Measurements from ENCODE around the gene MAPK10.
"Not testable (repeated sequence)": the region's sequence is repeated elsewhere in the genome, so short reads cannot be mapped to it uniquely, and the experiment has no call there.

Gene MAPK10

DNA sequence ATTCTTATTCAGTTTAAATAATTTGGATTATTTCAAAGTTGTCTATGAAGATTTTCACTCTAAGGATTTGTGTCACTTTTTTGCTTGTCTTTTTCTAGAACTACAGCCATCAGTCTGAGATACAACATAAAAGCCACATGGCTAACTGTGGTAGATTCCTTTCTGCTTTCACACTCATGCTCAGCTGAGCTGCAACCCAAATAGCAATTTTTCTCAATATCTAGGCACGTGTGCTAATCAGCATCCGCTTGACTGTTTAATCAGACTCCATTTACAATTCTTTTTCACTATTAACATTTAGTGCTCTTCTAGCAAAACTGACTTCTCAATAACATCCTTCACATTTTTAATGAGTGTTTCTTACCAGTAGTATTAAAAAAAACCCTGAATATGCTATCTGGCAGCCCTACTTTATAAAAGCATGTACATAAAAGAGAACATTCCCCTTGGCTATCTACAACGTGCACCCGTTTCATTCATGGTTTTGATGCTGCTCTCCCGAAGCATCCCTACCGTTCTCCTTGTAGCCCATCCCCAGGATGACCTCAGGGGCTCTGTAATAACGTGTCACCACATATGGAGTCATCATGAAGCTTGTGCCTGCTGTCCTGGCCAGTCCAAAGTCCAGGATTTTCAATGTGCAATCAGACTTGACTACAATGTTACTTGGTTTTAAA lies 259.2 kb downstream of the MAPK10 start:
- DNase-seq = no peak

DNA sequence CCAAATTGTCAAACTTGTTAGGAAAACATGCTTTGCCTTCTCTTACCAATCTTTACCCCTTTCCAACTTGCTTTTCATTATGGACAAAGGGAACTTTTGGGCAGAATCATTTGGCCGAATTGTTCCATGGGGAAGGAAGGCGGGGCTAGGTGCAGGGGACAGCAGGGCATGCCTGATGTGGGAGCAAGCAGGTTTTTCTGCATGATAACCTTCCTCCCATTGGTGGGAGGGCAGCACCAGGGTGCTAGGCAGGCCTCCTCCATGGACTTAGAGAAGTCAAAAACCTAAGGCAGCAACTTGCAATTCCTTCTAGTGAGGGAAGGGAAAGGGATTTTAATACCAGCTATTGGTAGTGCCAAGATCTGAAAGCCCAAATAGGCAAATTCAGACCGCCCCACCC lies 260.5 kb downstream of the MAPK10 start:
- DNase-seq = no peak

DNA sequence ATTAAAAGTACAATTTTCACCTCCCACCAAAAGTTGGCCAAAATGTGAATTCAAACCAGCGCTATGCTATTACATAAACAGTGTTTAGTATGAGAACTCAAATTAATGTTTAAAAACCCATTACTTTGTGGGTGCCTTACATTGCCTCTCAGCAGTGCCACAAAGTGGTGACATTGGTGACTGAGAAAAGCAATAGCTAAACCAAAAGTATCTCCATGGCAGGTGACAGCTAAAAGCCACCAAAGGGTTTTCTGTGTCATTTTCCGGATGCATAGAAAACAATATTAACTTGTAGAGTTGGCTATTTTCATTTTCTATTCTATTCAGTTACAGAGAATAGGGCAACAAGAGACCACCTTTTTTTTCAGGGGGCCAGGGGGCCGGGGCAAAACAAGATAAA lies 261.2 kb downstream of the MAPK10 start:
- DNase-seq = no peak

DNA sequence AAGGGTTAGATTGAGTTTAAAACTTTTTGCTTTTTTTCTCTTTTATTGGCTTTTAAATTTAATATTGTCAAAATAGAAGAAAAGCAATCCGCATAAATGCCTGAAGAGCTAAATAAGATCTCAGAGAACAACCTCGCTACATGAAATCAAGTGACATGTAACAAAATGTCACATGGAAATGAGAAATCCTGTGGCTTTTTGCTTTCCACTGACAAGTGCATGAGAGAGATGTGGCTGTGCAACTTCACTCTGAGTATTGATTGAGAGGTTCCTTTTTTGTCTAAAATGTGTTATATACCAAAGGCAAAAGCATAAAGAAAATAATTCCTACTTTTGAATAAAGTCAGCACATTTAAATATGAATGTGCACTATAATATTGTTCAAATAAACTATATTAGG lies 263.5 kb downstream of the MAPK10 start:
- no peak for DNase-seq

DNA sequence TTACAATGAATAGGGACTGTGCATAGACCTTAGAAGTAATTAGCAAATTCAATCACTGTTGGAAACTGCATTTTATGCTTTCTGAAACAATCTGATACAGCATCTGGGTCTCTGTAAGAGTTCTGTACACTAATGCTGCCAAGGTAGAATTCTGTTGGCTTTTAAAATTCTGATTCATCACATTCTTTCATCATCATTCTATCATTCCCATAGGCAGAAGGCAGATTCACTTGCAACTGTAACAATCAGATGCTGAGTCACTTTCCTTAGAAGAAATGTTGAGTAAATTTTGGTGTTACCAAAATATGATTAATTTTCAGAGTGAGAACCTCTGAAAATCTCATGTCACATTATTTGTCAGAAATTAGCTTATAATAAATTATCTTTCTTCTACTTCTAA lies 267.2 kb downstream of the MAPK10 start:
- DNase-seq = no peak

DNA sequence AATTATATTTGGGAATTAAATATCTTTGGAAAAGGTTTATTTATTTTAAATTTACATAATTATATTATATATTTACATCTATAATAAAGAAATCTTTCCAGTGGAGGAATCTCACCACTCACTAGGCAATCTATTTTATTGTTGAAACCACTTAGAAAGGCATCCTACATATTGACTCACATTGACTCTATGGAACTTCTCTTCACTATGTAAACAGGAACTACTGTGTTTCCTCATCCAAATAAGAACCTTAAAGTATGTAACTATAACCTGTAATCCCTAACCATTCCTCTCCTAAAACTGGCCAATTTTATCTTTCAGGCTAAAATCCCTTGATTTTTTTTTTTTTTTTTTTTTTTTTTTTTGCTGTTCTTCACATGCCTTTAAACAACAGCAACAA lies 268.7 kb downstream of the MAPK10 start:
- no peak for DNase-seq

DNA sequence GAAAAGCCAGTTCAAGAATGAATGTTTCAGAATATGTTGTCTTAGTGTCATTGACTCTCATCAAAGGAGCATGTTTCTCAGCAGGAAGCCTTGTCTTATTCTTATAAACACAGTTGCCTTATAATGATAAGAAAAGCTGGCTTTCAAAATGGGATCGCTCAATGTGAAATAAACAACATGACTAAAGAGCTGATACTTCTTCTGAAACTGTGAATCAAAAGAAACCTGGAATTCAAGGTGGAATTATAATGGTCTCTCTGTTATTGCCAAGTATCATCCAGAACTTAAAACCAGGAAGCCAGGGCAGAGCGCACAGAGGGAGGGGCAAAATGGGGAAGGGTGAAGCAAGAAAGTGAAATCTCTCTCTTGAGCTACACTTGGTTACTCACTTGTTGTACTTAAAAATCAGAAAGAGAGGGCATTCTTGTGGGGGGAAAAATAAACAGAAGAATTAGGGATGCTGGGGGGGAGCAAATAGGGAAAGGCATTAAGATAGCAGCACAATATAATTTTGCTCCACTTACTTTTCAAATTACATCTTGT lies 270.0 kb downstream of the MAPK10 start:
- DNase-seq = no peak

DNA sequence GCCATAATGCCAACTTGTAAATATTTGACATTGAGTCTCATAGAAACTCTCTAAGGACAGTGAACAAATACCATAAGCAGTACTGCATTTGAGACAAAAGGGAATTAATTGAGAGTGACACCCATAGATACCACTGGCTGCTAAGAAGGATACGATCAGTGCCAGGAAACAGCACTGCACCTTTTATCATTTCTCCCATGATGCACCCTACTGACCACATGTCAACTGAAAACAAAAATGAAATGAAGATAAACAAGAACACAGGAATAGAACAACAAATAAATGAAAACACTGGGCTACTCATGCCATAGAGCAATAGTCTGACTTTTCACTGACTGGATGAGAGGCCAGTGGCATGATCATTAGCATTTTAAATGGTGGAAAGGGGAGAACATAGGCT lies 270.8 kb downstream of the MAPK10 start:
- no peak for DNase-seq

DNA sequence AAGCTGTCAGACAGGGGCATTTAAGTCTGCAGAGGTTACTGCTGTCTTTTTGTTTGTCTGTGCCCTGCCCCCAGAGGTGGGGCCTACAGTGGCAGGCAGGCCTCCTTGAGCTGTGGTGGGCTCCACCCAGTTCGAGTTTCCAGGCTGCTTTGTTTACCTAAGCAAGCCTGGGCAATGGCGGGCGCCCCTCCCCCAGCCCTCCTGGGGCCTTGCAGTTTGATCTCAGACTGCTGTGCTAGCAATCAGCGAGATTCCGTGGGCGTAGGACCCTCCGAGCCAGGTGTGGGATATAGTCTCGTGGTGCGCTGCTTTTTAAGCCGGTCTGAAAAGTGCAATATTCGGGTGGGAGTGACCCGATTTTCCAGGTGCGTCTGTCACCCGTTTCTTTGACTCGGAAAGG lies 284.1 kb downstream of the MAPK10 start:
- not testable (repeated sequence) for DNase-seq

DNA sequence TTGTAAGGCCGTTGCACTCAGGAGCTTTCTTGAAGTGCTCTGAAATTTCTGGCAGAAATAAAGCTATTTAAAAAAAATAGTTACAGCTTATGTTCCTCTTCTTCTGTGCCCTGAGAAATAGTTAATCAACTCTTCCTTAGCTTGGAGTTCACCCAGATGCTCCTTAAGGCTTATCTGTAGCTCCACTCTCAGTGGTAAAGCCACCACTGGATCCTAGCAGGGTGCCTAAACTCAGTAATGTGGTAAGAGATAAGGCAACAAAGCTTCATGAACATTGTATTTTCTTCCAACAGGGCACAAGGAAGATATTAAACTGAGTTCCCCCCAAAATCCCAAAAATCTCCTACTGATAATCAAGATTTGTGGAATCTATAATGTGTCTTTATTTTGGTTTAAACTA lies 299.5 kb downstream of the MAPK10 start:
- DNase-seq = no peak

DNA sequence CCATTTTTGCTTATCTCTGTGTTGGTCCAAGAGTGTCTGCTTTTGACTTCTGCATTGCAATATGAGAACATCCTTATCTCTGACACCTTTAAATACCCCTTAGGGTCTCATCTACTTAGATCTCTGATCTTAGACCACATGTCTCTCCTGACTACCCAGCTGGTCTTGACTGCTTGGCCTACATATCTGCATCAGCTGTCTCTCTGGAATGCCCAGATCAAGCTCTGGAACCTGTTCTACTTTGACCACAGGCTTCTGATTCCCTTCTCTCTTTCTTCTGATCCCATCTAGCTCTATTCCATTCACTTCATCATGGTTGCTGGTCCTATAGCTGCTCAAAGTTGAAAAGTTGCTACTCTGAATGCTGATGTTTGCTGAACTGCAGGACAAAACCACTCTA lies 301.2 kb downstream of the MAPK10 start:
- no peak for DNase-seq

DNA sequence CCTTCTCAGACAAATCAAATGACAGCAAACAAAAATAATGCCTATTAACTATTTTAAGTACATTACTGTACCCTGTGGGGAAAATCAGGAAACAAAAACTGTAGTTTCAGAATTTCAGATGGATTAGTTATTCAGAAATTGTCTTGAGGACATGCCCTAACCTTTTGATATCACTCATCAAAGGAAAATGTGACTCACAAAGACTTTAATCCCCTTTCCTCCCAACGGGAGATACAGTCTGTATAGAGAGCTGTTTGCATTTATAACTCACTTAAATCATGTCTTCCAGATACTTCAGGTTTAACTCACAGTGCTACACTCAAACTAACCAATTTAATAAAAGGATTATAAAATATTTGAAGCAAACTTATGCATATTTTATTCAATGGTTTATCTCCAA lies 304.0 kb downstream of the MAPK10 start:
- DNase-seq = no peak

DNA sequence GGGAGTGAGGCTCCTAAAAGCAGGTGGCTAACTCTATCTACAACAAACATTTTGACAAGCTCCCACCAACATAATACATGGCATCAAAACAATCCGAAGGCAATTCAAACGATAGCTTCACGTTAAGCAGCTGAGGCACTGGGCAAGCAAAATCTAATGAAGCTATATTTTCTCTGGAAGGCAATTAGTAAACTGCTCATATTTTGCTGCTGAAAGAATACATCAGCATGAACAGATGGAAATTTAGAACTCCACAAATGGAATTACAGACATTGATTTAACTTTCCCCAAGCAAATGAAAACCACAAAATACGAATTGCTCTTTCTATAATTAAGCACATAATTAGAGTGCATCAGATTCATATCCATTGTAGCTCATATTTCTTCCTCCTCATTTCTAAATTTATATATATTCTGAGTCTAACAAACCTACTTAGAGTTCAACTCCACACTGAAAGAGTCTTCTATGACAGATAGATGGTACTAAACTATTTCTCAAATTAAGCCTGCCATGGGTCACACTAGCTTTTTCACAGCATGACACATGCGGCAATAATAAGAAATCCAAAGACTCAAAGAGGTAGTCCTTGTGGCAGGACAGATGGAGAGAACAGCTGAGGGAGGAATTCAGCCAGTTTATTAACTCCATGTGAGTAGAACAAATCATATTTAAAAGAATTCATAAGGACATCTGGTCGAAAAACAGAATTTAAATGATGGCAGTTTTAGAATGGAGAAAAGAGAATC lies 305.4 kb downstream of the MAPK10 start:
- no peak for DNase-seq

DNA sequence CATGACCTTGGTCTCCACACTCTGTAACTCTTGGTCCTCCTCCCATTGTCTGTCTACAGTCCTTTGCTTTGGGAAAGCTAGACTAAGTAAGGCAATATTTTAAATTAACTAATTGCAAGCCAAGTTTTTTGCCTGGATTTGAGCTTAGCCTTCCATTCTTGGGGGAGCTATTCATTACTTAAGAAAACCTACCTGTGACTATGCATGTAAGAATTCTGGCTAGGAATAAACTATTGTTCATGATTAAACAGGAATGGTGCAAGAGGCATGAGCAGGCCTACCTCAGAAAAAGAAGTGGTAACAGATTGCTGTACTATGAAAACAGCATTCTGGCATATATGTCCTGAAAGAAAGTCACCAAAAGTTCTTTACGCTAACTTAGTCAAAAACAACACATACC lies 309.4 kb downstream of the MAPK10 start:
- DNase-seq = no peak

DNA sequence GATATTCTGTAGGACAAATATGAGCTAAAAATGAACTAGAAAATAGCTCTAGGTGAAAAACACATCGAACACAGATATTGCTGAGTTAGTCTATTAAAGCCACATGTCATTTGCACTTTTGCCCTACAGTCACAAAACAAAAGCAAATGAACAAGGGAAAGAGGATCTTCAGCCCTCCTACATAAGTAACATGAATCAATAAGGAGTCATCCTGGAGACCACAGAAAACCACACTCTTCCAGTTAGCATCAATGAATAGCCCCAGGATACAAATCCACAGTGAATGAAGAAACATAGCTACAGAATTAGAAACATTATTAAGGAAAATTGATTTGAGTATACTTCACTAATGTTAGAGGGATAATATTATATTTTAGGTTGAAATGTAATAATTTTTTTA lies 311.4 kb downstream of the MAPK10 start:
- no peak for DNase-seq

DNA sequence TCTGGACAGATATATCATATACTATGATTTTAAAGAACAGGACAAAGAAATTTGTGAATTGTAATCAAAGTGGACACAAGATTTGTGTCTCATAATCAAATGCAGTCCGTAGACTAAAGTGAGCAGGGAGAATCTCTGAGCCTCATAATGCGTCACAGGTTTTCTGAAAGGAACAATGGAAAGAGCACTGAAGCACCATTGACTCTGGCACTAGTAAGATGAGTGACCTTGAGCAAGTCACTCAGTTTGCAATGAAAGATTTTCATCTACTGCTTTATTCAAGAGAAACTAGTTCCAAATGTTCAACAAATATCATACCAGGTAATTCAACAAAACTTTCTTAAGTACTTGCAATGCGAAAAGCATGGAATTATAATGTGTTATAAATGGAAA lies 315.3 kb downstream of the MAPK10 start:
- DNase-seq = no peak

DNA sequence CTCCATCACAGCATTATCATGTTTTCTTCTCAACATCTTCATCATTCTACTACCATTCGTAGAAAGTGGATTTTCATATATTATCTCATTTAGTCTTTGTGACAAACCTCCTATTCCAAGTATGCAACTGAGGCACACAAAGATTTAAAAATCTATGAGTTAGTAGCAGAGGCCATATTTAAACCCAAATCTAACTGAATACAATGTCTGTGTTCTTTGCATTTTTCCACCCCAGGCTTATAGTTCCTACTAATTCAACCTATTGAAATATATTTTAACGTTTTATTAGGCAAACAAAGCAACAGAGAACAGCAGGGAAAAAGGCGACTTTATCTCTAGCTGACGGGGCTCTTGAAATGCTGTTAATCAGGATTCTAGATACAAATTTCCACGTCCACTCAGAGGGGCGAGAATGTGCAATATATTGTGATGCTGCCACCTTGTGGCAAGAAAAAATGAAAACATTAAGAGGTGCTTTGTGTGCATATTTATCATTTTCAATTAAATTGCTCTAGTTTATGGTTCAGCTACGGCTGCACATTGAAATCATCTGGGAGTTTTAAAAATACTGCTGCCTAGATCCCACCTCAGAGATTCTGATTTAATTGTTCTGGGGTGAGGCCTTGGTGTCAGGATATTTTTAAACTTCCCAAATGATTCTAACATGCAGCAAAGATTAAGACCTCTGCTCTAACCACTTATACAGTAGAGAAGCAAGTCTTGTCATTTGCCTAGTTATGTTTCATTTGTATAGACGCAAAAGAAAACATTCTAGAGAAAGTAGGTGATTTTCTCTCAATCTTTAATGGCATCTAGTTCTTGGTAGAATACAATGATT lies 315.9 kb downstream of the MAPK10 start:
- DNase-seq = no peak

DNA sequence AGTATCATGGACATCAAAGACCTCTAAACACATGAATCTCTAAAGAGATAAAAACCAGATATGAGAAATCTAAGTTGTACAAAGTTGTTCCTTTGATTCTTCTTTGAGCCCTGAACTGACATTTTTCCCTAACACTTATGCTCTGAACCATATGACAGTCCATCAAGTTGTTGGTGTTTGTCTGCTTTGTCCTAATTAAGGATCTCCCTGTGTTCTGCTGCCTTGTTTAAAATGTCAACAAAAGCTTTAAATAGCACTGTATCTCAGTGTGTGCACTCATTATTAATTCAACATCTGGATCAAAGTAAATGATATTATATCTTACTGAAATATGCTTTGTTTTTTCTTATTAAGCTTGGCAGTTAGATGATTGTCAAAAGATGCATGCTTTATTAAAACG lies 321.8 kb downstream of the MAPK10 start:
- DNase-seq = no peak

DNA sequence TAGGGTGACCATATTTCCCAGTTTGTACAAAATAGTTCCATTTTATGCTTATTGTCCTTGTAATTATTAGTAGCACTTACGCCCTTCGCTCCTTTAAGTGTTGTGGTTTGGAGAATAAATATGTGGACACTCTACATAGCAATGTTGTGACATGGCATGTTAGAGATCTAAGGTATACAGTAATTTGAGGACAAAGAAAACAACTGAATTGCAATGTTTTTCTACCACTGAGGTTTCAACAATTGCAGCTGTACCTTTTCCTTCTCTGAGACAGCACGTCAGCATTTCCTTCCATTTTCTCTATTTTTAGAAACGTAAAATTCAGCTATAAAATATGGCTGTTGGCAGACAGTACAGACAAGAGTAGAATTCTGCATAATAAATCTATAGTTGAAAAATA lies 323.1 kb downstream of the MAPK10 start:
- no peak for DNase-seq

DNA sequence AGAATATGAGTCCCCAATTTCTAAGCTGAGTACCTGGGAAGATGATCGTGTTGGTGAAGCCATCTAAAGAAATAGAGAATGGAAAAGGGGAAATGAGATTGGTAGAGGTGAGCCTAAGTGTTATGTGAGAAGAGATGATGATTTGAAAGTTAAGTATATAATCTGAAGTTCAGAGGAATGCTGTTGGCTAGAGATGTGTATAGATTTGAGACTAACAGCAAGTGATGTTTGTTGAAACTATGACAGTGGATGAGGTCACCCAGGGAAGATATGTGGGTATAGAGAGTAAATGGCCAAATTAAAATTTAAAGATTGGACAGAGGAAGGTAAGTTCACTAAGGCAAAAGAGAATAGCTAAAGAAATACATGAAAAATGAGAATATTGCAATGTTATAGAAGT lies 324.2 kb downstream of the MAPK10 start:
- no peak for DNase-seq

DNA sequence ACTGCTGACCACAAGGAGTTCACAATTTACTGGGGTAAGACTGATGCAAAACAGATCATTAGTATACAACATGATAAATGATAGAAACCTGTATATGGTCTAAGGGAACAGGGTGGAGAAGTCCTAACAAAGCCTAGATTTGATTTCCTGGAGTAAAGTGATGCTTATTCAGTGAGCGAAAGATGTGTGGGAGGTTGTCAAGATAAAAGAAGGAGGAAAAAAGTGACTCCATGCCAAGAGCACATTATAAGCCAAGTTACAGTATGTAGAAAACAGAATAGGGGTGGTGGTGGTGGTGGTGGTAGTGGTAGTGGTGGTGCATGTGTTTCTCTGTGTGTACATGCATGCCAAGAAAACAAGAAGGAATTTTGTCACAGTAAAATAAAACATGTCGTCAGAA lies 325.2 kb downstream of the MAPK10 start:
- DNase-seq = no peak

DNA sequence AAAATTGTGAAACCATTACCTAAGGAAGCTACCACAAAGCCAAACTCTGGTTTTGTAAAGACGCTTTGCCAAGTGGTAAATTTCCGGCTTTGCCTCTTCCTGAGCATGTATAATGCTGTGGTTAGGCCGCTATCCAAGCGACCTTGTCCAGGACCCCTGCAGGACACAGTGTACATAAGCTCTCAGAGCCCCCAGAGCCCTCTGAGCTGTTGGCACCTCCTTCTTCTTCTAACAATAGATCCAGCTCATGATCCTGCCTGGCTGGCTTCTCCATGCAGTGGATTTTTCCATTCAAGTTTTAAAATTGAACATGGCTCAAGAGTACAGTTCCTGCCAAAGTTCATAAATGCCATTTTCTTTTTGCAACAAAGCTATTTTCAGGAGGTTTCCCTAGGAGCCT lies 326.7 kb downstream of the MAPK10 start:
- DNase-seq = no peak

DNA sequence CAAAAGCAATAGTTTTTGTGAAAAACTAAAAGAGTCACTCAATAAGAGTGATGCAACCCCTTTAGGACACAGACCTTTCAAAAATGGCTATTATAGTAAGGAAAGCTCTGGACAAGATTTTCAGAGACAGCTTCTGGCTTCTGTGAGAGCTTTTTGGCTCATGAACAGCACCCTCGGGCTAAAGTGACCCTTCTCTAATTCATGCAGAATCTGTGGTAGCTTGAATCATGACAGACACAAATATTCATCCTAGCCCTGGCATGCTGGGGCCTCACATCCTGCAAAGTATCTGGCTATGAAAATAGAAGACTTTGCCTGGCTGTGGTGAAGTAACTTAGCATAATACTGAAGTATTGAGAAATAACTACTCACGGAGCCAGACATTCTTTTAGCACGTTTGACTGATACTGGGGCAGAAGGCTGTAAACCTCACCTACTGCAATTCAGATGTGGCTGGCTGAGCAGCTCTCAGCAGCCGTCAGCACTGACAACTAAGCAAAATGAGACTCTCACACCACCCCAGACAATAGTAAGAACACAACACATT lies 327.3 kb downstream of the MAPK10 start:
- no peak for DNase-seq
